Measurements from ENCODE around the gene DENND4B.

Gene DENND4B

GRCh38 chr1:153963850-153964331 lies 17.4 kb upstream of the DENND4B start:
- Histone ChIP-seq H3K4me2 (ENCODE audit: low read length) (peak overlapping the region; percentile 83), H3K27ac (ENCODE audit: low read depth, low read length) (peak overlapping the region; percentile 59), H3K9me2 (replicated peaks; ENCODE audit: control insufficient read depth, low read length) (no peaks in the 10 kb centered on the region), H3K9me3 (ENCODE audit: control insufficient read depth, insufficient read depth, low read length) (no peaks in the 10 kb centered on the region), H3K36me3 (ENCODE audit: control insufficient read depth, low read length) (peaks cover 43% of the 10 kb centered on the region), H4K20me1 (ENCODE audit: control insufficient read depth, insufficient read depth, low read depth, low read length) (no peaks in the 10 kb centered on the region), H3F3A (ENCODE audit: control insufficient read depth, insufficient read depth) (peaks cover 14% of the 10 kb centered on the region), H3K79me2 (ENCODE audit: control insufficient read depth, low read length) (peaks cover 65% of the 10 kb centered on the region), H3K27me3 (ENCODE audit: control insufficient read depth, low read length) (no peaks in the 10 kb centered on the region), H3K4me1 (ENCODE audit: control insufficient read depth, low read length) (peaks cover 54% of the 10 kb centered on the region), H3K4me3 (ENCODE audit: low read length) (peak overlapping the region; percentile 84)
- no peak for TF ChIP-seq EZH2phosphoT487 (IDR thresholded peaks at IDR 0.05; ENCODE audit: borderline replicate concordance, low read length)
- TF ChIP-seq CTCF (IDR thresholded peaks at IDR 0.05; ENCODE audit: low read depth, low read length, poor library complexity, severe bottlenecking), result no peak

GRCh38 chr1:153963030-153963849 lies 16.7 kb upstream of the DENND4B start, which contains the start of gene SLC39A1:
TSS of gene SLC39A1 (minus strand) at chr1:153963537. CDS start at chr1:153962715, 822 bp downstream.
- Histone ChIP-seq H3K4me1 (ENCODE audit: control insufficient read depth, low read length) (peaks cover 52% of the 10 kb centered on the region), H3K9me2 (replicated peaks; ENCODE audit: control insufficient read depth, low read length) (no peaks in the 10 kb centered on the region), H3K9me3 (ENCODE audit: control insufficient read depth, insufficient read depth, low read length) (no peaks in the 10 kb centered on the region), H3F3A (ENCODE audit: control insufficient read depth, insufficient read depth) (peaks cover 14% of the 10 kb centered on the region), H3K79me2 (ENCODE audit: control insufficient read depth, low read length) (peaks cover 60% of the 10 kb centered on the region), H3K36me3 (ENCODE audit: control insufficient read depth, low read length) (peaks cover 45% of the 10 kb centered on the region), H3K27ac (ENCODE audit: low read depth, low read length) (peak within 1 kb of the TSS; percentile 59), H4K20me1 (ENCODE audit: control insufficient read depth, insufficient read depth, low read depth, low read length) (no peaks in the 10 kb centered on the region), H3K4me2 (ENCODE audit: low read length) (peak within 1 kb of the TSS; percentile 83), H3K27me3 (ENCODE audit: control insufficient read depth, low read length) (no peaks in the 10 kb centered on the region), H3K4me3 (ENCODE audit: low read length) (peak within 1 kb of the TSS; percentile 84)
- TF ChIP-seq CTCF (IDR thresholded peaks at IDR 0.05; ENCODE audit: low read depth, low read length, poor library complexity, severe bottlenecking) (no peak), EZH2phosphoT487 (IDR thresholded peaks at IDR 0.05; ENCODE audit: borderline replicate concordance, low read length) (no peak)

GRCh38 chr1:153962088-153963029 lies 15.8 kb upstream of the DENND4B start:
- Histone ChIP-seq H3K9me2 (replicated peaks; ENCODE audit: control insufficient read depth, low read length) (no peaks in the 10 kb centered on the region), H3K4me2 (ENCODE audit: low read length) (peak overlapping the region; percentile 83), H3K79me2 (ENCODE audit: control insufficient read depth, low read length) (peaks cover 64% of the 10 kb centered on the region), H3K27me3 (ENCODE audit: control insufficient read depth, low read length) (no peaks in the 10 kb centered on the region), H3K9me3 (ENCODE audit: control insufficient read depth, insufficient read depth, low read length) (no peaks in the 10 kb centered on the region), H3K36me3 (ENCODE audit: control insufficient read depth, low read length) (peaks cover 54% of the 10 kb centered on the region), H3F3A (ENCODE audit: control insufficient read depth, insufficient read depth) (peaks cover 14% of the 10 kb centered on the region), H3K27ac (ENCODE audit: low read depth, low read length) (peak overlapping the region; percentile 59), H4K20me1 (ENCODE audit: control insufficient read depth, insufficient read depth, low read depth, low read length) (no peaks in the 10 kb centered on the region), H3K4me3 (ENCODE audit: low read length) (peak overlapping the region; percentile 84), H3K4me1 (ENCODE audit: control insufficient read depth, low read length) (peaks cover 52% of the 10 kb centered on the region)
- TF ChIP-seq CTCF (IDR thresholded peaks at IDR 0.05; ENCODE audit: low read depth, low read length, poor library complexity, severe bottlenecking) (no peak), EZH2phosphoT487 (IDR thresholded peaks at IDR 0.05; ENCODE audit: borderline replicate concordance, low read length) (no peak)

Data from DOHH2 (cell line).